ENCODE results near the gene EFNA4. TPM values are rescaled to one million over a fixed set of nuclear protein-coding genes. Genes with fewer than 3 reads are reported as not detected.
A peak's percentile ranks its signal among the peaks of the same experiment; 100 is the strongest.

Gene EFNA4
- total and polyA plus RNA-seq, 9 of the 15 experiments (the other 6 are each of a cell fraction or from before 2014, with no cell fraction given) = 0.68 to 7.4 (median 6.1) TPM

GRCh38 chr1:155061381-155062150 is 2.0 kb upstream of the EFNA4 start (continued):
- TF ChIP-seq TCF15 (CRISPR knock-in tag; IDR thresholded peaks at IDR 0.05) (no peak), FOS (IDR thresholded peaks at IDR 0.05; ENCODE audit: extremely low read depth, insufficient read length) (no peak), SIRT6 (IDR thresholded peaks at IDR 0.05; ENCODE audit: low read depth, low read length) (no peak), SIX5 (IDR thresholded peaks at IDR 0.05; ENCODE audit: borderline replicate concordance in 1 of 2, insufficient read depth in 1 of 2, low read depth in 1 of 2, low read length in 2 of 2) (no peak), NCOA2 (IDR thresholded peaks at IDR 0.05; ENCODE audit: partially characterized antibody in 2 of 2) (no peak), NFIX (CRISPR knock-in tag; IDR thresholded peaks at IDR 0.05; ENCODE audit: low read depth) (no peak), ZNF143 (CRISPR knock-in tag; IDR thresholded peaks at IDR 0.05) (peak; percentile 14; the same call in 1 of the 2 replicates), ZNF655 (CRISPR knock-in tag; IDR thresholded peaks at IDR 0.05) (no peak), NFIC (IDR thresholded peaks at IDR 0.05) (peak; percentile 97), KLF16 (IDR thresholded peaks at IDR 0.05) (no peak), ZNF184 (CRISPR knock-in tag; IDR thresholded peaks at IDR 0.05) (no peak), ZNF165 (CRISPR knock-in tag; IDR thresholded peaks at IDR 0.05; ENCODE audit: borderline replicate concordance) (no peak), ZFP30 (CRISPR knock-in tag; IDR thresholded peaks at IDR 0.05; ENCODE audit: borderline replicate concordance) (no peak), CREM (IDR thresholded peaks at IDR 0.05; ENCODE audit: low read depth) (peak; percentile 40; the same call in 1 of the 2 replicates), ZNF740 (CRISPR knock-in tag; IDR thresholded peaks at IDR 0.05) (peak; percentile 76), ZNF740 (tag; IDR thresholded peaks at IDR 0.05) (no peak), ARID4B (CRISPR knock-in tag; IDR thresholded peaks at IDR 0.05) (peak; percentile 58; the same call in 1 of the 2 replicates), NEUROD1 (IDR thresholded peaks at IDR 0.05; ENCODE audit: borderline replicate concordance, low read depth, low read length, partially characterized antibody) (peak; percentile 13), NR1H2 (CRISPR knock-in tag; IDR thresholded peaks at IDR 0.05) (no peak), PYGO2 (tag; IDR thresholded peaks at IDR 0.05) (no peak), ZKSCAN3 (CRISPR knock-in tag; IDR thresholded peaks at IDR 0.05) (no peak), MYNN (IDR thresholded peaks at IDR 0.05) (no peak), MYNN (CRISPR knock-in tag; IDR thresholded peaks at IDR 0.05) (no peak)

All from K562 (cell line).